ENCODE results near the gene IQUB.

- TF ChIP-seq POLR2A (IDR thresholded peaks at IDR 0.05; ENCODE audit: low read depth) = no peak
- no peak for TF ChIP-seq CTCF (IDR thresholded peaks at IDR 0.05)
- TF ChIP-seq EP300 (IDR thresholded peaks at IDR 0.05) = no peak
Observed at GRCh38 chr7:123579416-123579815, 45.0 kb upstream of the IQUB start.

Measured in esophagus muscularis mucosa (tissue), 4 donors.